Fibroblast of lung (primary cell): ENCODE data around the gene NHERF1.

Experiments used
- CTCF ChIP-seq, 2 donors: IDR thresholded peaks in 1 of 2; conservative IDR thresholded peaks in 1 of 2; 1 replicate in 1 of 2; 2 replicates in 1 of 2; pipeline ENCODE4 v1.5.1; 2011 to 2012; ENCODE audit warnings: low read length in 2 of 2, control low read depth in 1 of 2, inconsistent platforms in 1 of 2, low read depth in 1 of 2, mild to moderate bottlenecking in 1 of 2
- EZH2 ChIP-seq: IDR thresholded peaks from 2 replicates; pipeline ENCODE4 v1.5.1; 2012; ENCODE audit warnings: low read length, control low read depth, mild to moderate bottlenecking; ENCODE audit errors: missing control alignments

- TF ChIP-seq CTCF (conservative IDR thresholded peaks at IDR 0.05 in 1 of 2, IDR thresholded peaks at IDR 0.05 in 1 of 2; ENCODE audit: low read depth in 1 of 2, low read length in 2 of 2) (no peak), EZH2 (no peak)
Measured at GRCh38 chr17:74779501-74779900, 31.1 kb downstream of the NHERF1 start.
